NB4 (cell line): ENCODE measurements around the gene TRAF3.

Experiments used
- MAX ChIP-seq: IDR thresholded peaks from 2 replicates; pipeline ENCODE4 v1.6.1; 2011; ENCODE audit warnings: low read depth, low read length
- MYC ChIP-seq: IDR thresholded peaks from 2 replicates; pipeline ENCODE4 v1.6.1; 2011; ENCODE audit warnings: low read depth, low read length
- POLR2A ChIP-seq: IDR thresholded peaks from 2 replicates; pipeline ENCODE4 v1.6.1; 2011; ENCODE audit warnings: mild to moderate bottlenecking; ENCODE audit not compliant: insufficient read length; ENCODE audit errors: extremely low read depth
- TF ChIP-seq, protein P1 (sequence below): IDR thresholded peaks from one replicate; pipeline ENCODE4 v1.5.1; 2012; ENCODE audit warnings: low read depth, low read length

GRCh38 chr14:102729268-102729667 is 48.0 kb upstream of the TRAF3 start:
- TF ChIP-seq, protein P1, sequence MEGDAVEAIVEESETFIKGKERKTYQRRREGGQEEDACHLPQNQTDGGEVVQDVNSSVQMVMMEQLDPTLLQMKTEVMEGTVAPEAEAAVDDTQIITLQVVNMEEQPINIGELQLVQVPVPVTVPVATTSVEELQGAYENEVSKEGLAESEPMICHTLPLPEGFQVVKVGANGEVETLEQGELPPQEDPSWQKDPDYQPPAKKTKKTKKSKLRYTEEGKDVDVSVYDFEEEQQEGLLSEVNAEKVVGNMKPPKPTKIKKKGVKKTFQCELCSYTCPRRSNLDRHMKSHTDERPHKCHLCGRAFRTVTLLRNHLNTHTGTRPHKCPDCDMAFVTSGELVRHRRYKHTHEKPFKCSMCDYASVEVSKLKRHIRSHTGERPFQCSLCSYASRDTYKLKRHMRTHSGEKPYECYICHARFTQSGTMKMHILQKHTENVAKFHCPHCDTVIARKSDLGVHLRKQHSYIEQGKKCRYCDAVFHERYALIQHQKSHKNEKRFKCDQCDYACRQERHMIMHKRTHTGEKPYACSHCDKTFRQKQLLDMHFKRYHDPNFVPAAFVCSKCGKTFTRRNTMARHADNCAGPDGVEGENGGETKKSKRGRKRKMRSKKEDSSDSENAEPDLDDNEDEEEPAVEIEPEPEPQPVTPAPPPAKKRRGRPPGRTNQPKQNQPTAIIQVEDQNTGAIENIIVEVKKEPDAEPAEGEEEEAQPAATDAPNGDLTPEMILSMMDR = no peak
- no peak for TF ChIP-seq MAX
- TF ChIP-seq MYC = no peak
- TF ChIP-seq POLR2A = no peak
